ENCODE measurements around the gene RRAGB. TPM values are rescaled to one million over a fixed set of nuclear protein-coding genes. Genes with fewer than 3 reads are reported as not detected.

RRAGB gene
- total RNA-seq, 2 experiments from 2014 or later = 7.0 to 8.5 TPM

DNA sequence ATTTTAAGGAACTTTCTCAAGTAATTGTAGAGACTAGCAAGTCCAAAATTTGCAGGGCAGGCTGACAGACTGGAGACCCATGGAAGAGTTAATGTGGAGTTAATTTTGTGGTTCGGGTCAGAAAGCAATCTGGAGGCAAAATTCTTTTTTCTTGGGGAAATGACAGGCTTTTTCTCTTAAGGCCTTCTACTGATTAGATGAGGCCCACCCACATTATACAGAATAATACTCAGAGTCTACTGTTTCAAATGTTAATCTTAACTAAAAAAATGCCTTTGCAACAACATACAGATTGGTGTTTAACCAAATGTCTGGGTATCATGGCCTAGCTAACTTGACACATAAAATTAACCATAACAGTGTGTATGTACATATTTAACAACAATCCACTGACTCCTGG, 32.7 kb downstream of the RRAGB start:
- intact Hi-C loops (cut with DNase I, micrococcal nuclease) = no loop called here
- Mint-ChIP-seq H3K4me1 (ENCODE audit: low read depth) (no peaks in the 10 kb centered on the region), H3K36me3 (ENCODE audit: low read depth) (peaks cover 50% of the 10 kb centered on the region), H3K27me3 (no peaks in the 10 kb centered on the region), H3K9me3 (no peaks in the 10 kb centered on the region), H3K27ac (no peak overlapping the region), H3K4me3 (no peak overlapping the region)
- H3K36me3 ChIP-seq (ENCODE audit: insufficient read depth, low read length) = peaks cover 17% of the 10 kb centered on the region
- H3K4me3 ChIP-seq (ENCODE audit: low read length) = no peak overlapping the region
- ATAC-seq (ENCODE audit: poor library complexity) = no peak
- TF ChIP-seq CTCF (IDR thresholded peaks at IDR 0.05) = no peak
- no peaks in the 10 kb centered on the region for H3K4me1 ChIP-seq (ENCODE audit: insufficient read depth, low read length)
- POLR2A ChIA-PET = no interaction called here
- DNase-seq = no peak
- H3K27ac ChIP-seq (ENCODE audit: low read depth in 1 of 2, low read length in 2 of 2) = no peak overlapping the region
- H3K27me3 ChIP-seq (ENCODE audit: control insufficient read depth in 1 of 2, insufficient read depth in 2 of 2, low read length in 2 of 2) = no peaks in the 10 kb centered on the region
- CTCF ChIA-PET = no interaction called here
- H3K9me3 ChIP-seq (ENCODE audit: control insufficient read depth in 1 of 2, insufficient read depth in 1 of 2, low read length in 2 of 2) = no peaks in the 10 kb centered on the region

DNA sequence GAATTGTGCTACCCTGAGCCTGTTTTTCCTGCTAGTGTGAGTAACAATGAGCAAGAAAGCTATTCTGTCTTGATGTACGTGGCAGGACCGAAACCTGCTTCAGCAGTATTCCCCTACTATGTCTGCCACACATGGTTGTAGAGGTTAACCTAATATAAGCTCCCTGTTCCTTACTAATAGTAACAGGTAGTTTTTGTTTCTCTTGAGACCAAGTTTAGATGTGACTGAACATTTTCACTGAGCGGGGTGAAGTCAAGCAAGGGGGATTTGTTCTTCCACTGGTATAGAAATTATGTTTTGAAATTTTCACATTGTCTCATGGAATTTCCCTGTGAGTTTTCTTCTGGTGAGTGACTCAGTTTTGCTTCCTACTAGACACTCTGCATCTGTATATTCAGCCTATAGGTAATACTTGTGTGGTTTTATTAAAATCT, 37.3 kb downstream of the RRAGB start:
- Histone ChIP-seq H3K36me3 (ENCODE audit: insufficient read depth, low read length) (peaks cover 25% of the 10 kb centered on the region), H3K27ac (ENCODE audit: low read depth in 1 of 2, low read length in 2 of 2) (no peak overlapping the region), H3K4me3 (ENCODE audit: low read length) (no peak overlapping the region), H3K4me1 (ENCODE audit: insufficient read depth, low read length) (no peaks in the 10 kb centered on the region), H3K27me3 (ENCODE audit: control insufficient read depth in 1 of 2, insufficient read depth in 2 of 2, low read length in 2 of 2) (no peaks in the 10 kb centered on the region), H3K9me3 (ENCODE audit: control insufficient read depth in 1 of 2, insufficient read depth in 1 of 2, low read length in 2 of 2) (no peaks in the 10 kb centered on the region)
- intact Hi-C loops (cut with DNase I, micrococcal nuclease) = no loop called here
- Mint-ChIP-seq H3K36me3 (ENCODE audit: low read depth) (peaks cover 62% of the 10 kb centered on the region), H3K4me3 (no peak overlapping the region), H3K27me3 (no peaks in the 10 kb centered on the region), H3K4me1 (ENCODE audit: low read depth) (no peaks in the 10 kb centered on the region), H3K27ac (no peak overlapping the region), H3K9me3 (no peaks in the 10 kb centered on the region)
- ChIA-PET CTCF (no interaction called here), POLR2A (no interaction called here)
- DNase-seq (no peak), ATAC-seq (ENCODE audit: poor library complexity) (no peak)
- no peak for TF ChIP-seq CTCF (IDR thresholded peaks at IDR 0.05)

GRCh38 chrX:55758033-55758432, 40.5 kb downstream of the RRAGB start:
- no peak overlapping the region for H3K27ac Mint-ChIP-seq
- no peaks in the 10 kb centered on the region for H3K27me3 Mint-ChIP-seq
- H3K36me3 Mint-ChIP-seq (ENCODE audit: low read depth) = peaks cover 82% of the 10 kb centered on the region
- no peaks in the 10 kb centered on the region for H3K4me1 ChIP-seq (ENCODE audit: insufficient read depth, low read length)
- no peaks in the 10 kb centered on the region for H3K9me3 Mint-ChIP-seq
- TF ChIP-seq CTCF (IDR thresholded peaks at IDR 0.05) = no peak
- ATAC-seq (ENCODE audit: poor library complexity) (no peak), DNase-seq (no peak)
- H3K4me3 ChIP-seq (ENCODE audit: low read length) = no peak overlapping the region
- H3K27me3 ChIP-seq (ENCODE audit: control insufficient read depth in 1 of 2, insufficient read depth in 2 of 2, low read length in 2 of 2) = no peaks in the 10 kb centered on the region
- no peaks in the 10 kb centered on the region for H3K4me1 Mint-ChIP-seq (ENCODE audit: low read depth)
- intact Hi-C loops (cut with DNase I, micrococcal nuclease) = no loop called here
- H3K4me3 Mint-ChIP-seq = no peak overlapping the region
- no peaks in the 10 kb centered on the region for H3K9me3 ChIP-seq (ENCODE audit: control insufficient read depth in 1 of 2, insufficient read depth in 1 of 2, low read length in 2 of 2)
- CTCF ChIA-PET = interaction anchor here (1.0 kb wide), 1 partner anchor 34 kb away, joined by 3 read pairs; no protein-coding TSS in a partner anchor
- H3K27ac ChIP-seq (ENCODE audit: low read depth in 1 of 2, low read length in 2 of 2) = no peak overlapping the region
- H3K36me3 ChIP-seq (ENCODE audit: insufficient read depth, low read length) = peaks cover 25% of the 10 kb centered on the region
- POLR2A ChIA-PET = no interaction called here

All from CD4-positive, alpha-beta T cell (primary cell).